ENCODE data around the gene KCNQ4.

KCNQ4 gene

GRCh38 chr1:40839943-40840335 lies 56.4 kb downstream of the KCNQ4 start:
- H3K9ac ChIP-seq (ENCODE audit: insufficient read length, low read depth), result no peak overlapping the region
- H3K4me1 ChIP-seq (ENCODE audit: insufficient read depth, insufficient read length), result peaks cover 21% of the 10 kb centered on the region
- no peak overlapping the region for H3K4me3 ChIP-seq (ENCODE audit: insufficient read length, low read depth)
- peaks cover 9% of the 10 kb centered on the region; the same call in 1 of the 2 replicates for H3K9me3 ChIP-seq (ENCODE audit: insufficient read depth, low read length)
- TF ChIP-seq YY1 (IDR thresholded peaks at IDR 0.05; ENCODE audit: insufficient read depth, insufficient read length), result no peak
- TF ChIP-seq SUZ12 (IDR thresholded peaks at IDR 0.05; ENCODE audit: extremely low read depth, insufficient read depth, insufficient read length), result no peak
- TF ChIP-seq ZNF274 (IDR thresholded peaks at IDR 0.05; ENCODE audit: low read depth, low read length), result no peak
- no peaks in the 10 kb centered on the region for H3K36me3 ChIP-seq (ENCODE audit: insufficient read depth, insufficient read length, low read length)
- no peaks in the 10 kb centered on the region for H3K27me3 ChIP-seq (ENCODE audit: insufficient read depth, insufficient read length)
- DNase-seq (ENCODE audit: low read depth, low spot score), result no peak

- Histone ChIP-seq H3K36me3 (ENCODE audit: insufficient read depth, insufficient read length, low read length) (no peaks in the 10 kb centered on the region), H3K4me3 (ENCODE audit: insufficient read length, low read depth) (no peak overlapping the region), H3K27me3 (ENCODE audit: insufficient read depth, insufficient read length) (no peaks in the 10 kb centered on the region), H3K9ac (ENCODE audit: insufficient read length, low read depth) (no peak overlapping the region), H3K4me1 (ENCODE audit: insufficient read depth, insufficient read length) (peaks cover 14% of the 10 kb centered on the region), H3K9me3 (ENCODE audit: insufficient read depth, low read length) (peaks cover 9% of the 10 kb centered on the region; the same call in 1 of the 2 replicates)
- TF ChIP-seq ZNF274 (IDR thresholded peaks at IDR 0.05; ENCODE audit: low read depth, low read length), result no peak
- TF ChIP-seq YY1 (IDR thresholded peaks at IDR 0.05; ENCODE audit: insufficient read depth, insufficient read length), result no peak
- TF ChIP-seq SUZ12 (IDR thresholded peaks at IDR 0.05; ENCODE audit: extremely low read depth, insufficient read depth, insufficient read length), result no peak
- no peak for DNase-seq (ENCODE audit: low read depth, low spot score)
Observed at GRCh38 chr1:40840526-40841323, 57.1 kb downstream of the KCNQ4 start.

GRCh38 chr1:40841602-40842001 lies 58.0 kb downstream of the KCNQ4 start:
- Histone ChIP-seq H3K4me1 (ENCODE audit: insufficient read depth, insufficient read length) (peaks cover 12% of the 10 kb centered on the region), H3K9me3 (ENCODE audit: insufficient read depth, low read length) (peaks cover 9% of the 10 kb centered on the region; the same call in 1 of the 2 replicates), H3K27me3 (ENCODE audit: insufficient read depth, insufficient read length) (no peaks in the 10 kb centered on the region), H3K36me3 (ENCODE audit: insufficient read depth, insufficient read length, low read length) (no peaks in the 10 kb centered on the region), H3K9ac (ENCODE audit: insufficient read length, low read depth) (no peak overlapping the region), H3K4me3 (ENCODE audit: insufficient read length, low read depth) (no peak overlapping the region)
- TF ChIP-seq YY1 (IDR thresholded peaks at IDR 0.05; ENCODE audit: insufficient read depth, insufficient read length) (no peak), ZNF274 (IDR thresholded peaks at IDR 0.05; ENCODE audit: low read depth, low read length) (no peak), SUZ12 (IDR thresholded peaks at IDR 0.05; ENCODE audit: extremely low read depth, insufficient read depth, insufficient read length) (no peak)
- no peak for DNase-seq (ENCODE audit: low read depth, low spot score)

GRCh38 chr1:40842207-40842606 lies 58.6 kb downstream of the KCNQ4 start:
- H3K9me3 ChIP-seq (ENCODE audit: insufficient read depth, low read length), result peaks cover 9% of the 10 kb centered on the region; the same call in 1 of the 2 replicates
- no peak for DNase-seq (ENCODE audit: low read depth, low spot score)
- H3K4me3 ChIP-seq (ENCODE audit: insufficient read length, low read depth), result no peak overlapping the region
- H3K27me3 ChIP-seq (ENCODE audit: insufficient read depth, insufficient read length), result no peaks in the 10 kb centered on the region
- H3K4me1 ChIP-seq (ENCODE audit: insufficient read depth, insufficient read length), result peaks cover 12% of the 10 kb centered on the region
- no peak overlapping the region for H3K9ac ChIP-seq (ENCODE audit: insufficient read length, low read depth)
- no peak for TF ChIP-seq ZNF274 (IDR thresholded peaks at IDR 0.05; ENCODE audit: low read depth, low read length)
- no peak for TF ChIP-seq SUZ12 (IDR thresholded peaks at IDR 0.05; ENCODE audit: extremely low read depth, insufficient read depth, insufficient read length)
- no peak for TF ChIP-seq YY1 (IDR thresholded peaks at IDR 0.05; ENCODE audit: insufficient read depth, insufficient read length)
- no peaks in the 10 kb centered on the region for H3K36me3 ChIP-seq (ENCODE audit: insufficient read depth, insufficient read length, low read length)

GRCh38 chr1:40842691-40843090 lies 59.1 kb downstream of the KCNQ4 start:
- no peaks in the 10 kb centered on the region for H3K36me3 ChIP-seq (ENCODE audit: insufficient read depth, insufficient read length, low read length)
- H3K9ac ChIP-seq (ENCODE audit: insufficient read length, low read depth), result no peak overlapping the region
- TF ChIP-seq SUZ12 (IDR thresholded peaks at IDR 0.05; ENCODE audit: extremely low read depth, insufficient read depth, insufficient read length) (no peak), YY1 (IDR thresholded peaks at IDR 0.05; ENCODE audit: insufficient read depth, insufficient read length) (no peak), ZNF274 (IDR thresholded peaks at IDR 0.05; ENCODE audit: low read depth, low read length) (no peak)
- no peaks in the 10 kb centered on the region for H3K27me3 ChIP-seq (ENCODE audit: insufficient read depth, insufficient read length)
- peaks cover 9% of the 10 kb centered on the region; the same call in 1 of the 2 replicates for H3K9me3 ChIP-seq (ENCODE audit: insufficient read depth, low read length)
- H3K4me3 ChIP-seq (ENCODE audit: insufficient read length, low read depth), result no peak overlapping the region
- H3K4me1 ChIP-seq (ENCODE audit: insufficient read depth, insufficient read length), result peaks cover 12% of the 10 kb centered on the region
- no peak for DNase-seq (ENCODE audit: low read depth, low spot score)

GRCh38 chr1:40844079-40844478 lies 60.5 kb downstream of the KCNQ4 start:
- H3K9ac ChIP-seq (ENCODE audit: insufficient read length, low read depth), result no peak overlapping the region
- peaks cover 3% of the 10 kb centered on the region for H3K4me1 ChIP-seq (ENCODE audit: insufficient read depth, insufficient read length)
- no peaks in the 10 kb centered on the region for H3K36me3 ChIP-seq (ENCODE audit: insufficient read depth, insufficient read length, low read length)
- no peak for TF ChIP-seq YY1 (IDR thresholded peaks at IDR 0.05; ENCODE audit: insufficient read depth, insufficient read length)
- no peaks in the 10 kb centered on the region for H3K27me3 ChIP-seq (ENCODE audit: insufficient read depth, insufficient read length)
- peaks cover 9% of the 10 kb centered on the region; the same call in 1 of the 2 replicates for H3K9me3 ChIP-seq (ENCODE audit: insufficient read depth, low read length)
- no peak for DNase-seq (ENCODE audit: low read depth, low spot score)
- no peak overlapping the region for H3K4me3 ChIP-seq (ENCODE audit: insufficient read length, low read depth)

All from NT2/D1 (cell line).